WTC11 (cell line): ENCODE data around the gene CIPC.

Source experiments
- MXD4 ChIP-seq: fragments of 250-450 bp; sonication (Bioruptor Pico); IDR thresholded peaks from 2 replicates; pipeline ENCODE4 v1.8.0; 2021; ENCODE audit warnings: mild to moderate bottlenecking, moderate library complexity, borderline replicate concordance
- ZBTB21 ChIP-seq: sonication (generic); formaldehyde crosslinking; IDR thresholded peaks from 2 replicates; pipeline ENCODE4 v1.8.1; 2023; ENCODE audit warnings: mild to moderate bottlenecking, missing genetic modification reagents, borderline replicate concordance
- TF ChIP-seq, protein P1 (sequence below): fragments of 200-600 bp; IDR thresholded peaks from 2 replicates; pipeline ENCODE4 v1.8.0; 2022; ENCODE audit warnings: antibody characterized with exemption

DNA sequence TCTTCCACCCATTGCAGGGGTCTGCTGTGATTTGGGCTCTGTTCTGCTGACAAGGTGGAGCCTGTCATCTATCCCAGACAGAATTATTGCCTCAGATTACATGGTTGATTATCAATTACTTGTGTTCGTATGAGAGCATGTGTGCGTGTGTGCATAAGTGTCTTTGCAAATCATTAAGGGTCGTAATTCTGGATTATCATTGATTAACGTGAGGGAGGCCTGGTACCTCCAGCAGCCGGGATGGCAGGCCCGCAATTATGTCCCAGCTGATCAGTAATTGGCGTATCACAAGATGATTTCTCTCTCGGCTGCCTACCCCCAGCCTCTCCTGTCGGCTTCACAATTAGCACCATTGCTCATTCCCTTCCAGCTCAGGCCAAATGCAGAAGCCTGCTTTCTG, 39.9 kb upstream of the CIPC start:
- TF ChIP-seq, protein P1, sequence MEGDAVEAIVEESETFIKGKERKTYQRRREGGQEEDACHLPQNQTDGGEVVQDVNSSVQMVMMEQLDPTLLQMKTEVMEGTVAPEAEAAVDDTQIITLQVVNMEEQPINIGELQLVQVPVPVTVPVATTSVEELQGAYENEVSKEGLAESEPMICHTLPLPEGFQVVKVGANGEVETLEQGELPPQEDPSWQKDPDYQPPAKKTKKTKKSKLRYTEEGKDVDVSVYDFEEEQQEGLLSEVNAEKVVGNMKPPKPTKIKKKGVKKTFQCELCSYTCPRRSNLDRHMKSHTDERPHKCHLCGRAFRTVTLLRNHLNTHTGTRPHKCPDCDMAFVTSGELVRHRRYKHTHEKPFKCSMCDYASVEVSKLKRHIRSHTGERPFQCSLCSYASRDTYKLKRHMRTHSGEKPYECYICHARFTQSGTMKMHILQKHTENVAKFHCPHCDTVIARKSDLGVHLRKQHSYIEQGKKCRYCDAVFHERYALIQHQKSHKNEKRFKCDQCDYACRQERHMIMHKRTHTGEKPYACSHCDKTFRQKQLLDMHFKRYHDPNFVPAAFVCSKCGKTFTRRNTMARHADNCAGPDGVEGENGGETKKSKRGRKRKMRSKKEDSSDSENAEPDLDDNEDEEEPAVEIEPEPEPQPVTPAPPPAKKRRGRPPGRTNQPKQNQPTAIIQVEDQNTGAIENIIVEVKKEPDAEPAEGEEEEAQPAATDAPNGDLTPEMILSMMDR = no peak
- TF ChIP-seq ZBTB21 (CRISPR knock-in tag) = no peak
- no peak for TF ChIP-seq MXD4 (CRISPR knock-in tag)
